Type B pancreatic cell (in vitro differentiated cells): ENCODE data around the gene MYL9. TPM values are rescaled to one million over a fixed set of nuclear protein-coding genes. Genes with fewer than 3 reads are reported as not detected.
A peak's percentile ranks its signal among the peaks of the same experiment; 100 is the strongest.

Source experiments
- DNase-seq: peaks from one replicate; pipeline ENCODE4 v3.0.0; 2021; ENCODE audit warnings: mixed read lengths; ENCODE audit not compliant: unreplicated experiment; ENCODE audit errors: extremely low spot score
- H3K27ac Mint-ChIP-seq: 2 replicates; pipeline ENCODE4 v1.8.0; 2021; ENCODE audit warnings: mild to moderate bottlenecking, mixed read lengths
- H3K27me3 Mint-ChIP-seq: 2 replicates; pipeline ENCODE4 v1.8.0; 2021; ENCODE audit warnings: mixed read lengths
- H3K36me3 Mint-ChIP-seq: 2 replicates; pipeline ENCODE4 v1.8.0; 2021; ENCODE audit warnings: mixed read lengths
- H3K4me1 Mint-ChIP-seq: one replicate; pipeline ENCODE4 v1.8.0; 2021; ENCODE audit warnings: mixed read lengths; ENCODE audit not compliant: unreplicated experiment
- H3K4me3 Mint-ChIP-seq: 2 replicates; pipeline ENCODE4 v1.8.0; 2021; ENCODE audit warnings: mild to moderate bottlenecking, mixed read lengths
- H3K9me3 Mint-ChIP-seq: 2 replicates; pipeline ENCODE4 v1.8.0; 2021; ENCODE audit warnings: mixed read lengths
- total RNA-seq: library from RNA; stranded (reverse); gene quantifications from 2 replicates; pipeline ENCODE4 v1.2.1, GENCODE V29; 2021; ENCODE audit warnings: low replicate concordance
- TF ChIP-seq, protein P1 (sequence below): fragments of 200-600 bp; sonication (generic); conservative IDR thresholded peaks from 2 replicates; pipeline ENCODE4 v1.5.0; 2021; ENCODE audit warnings: antibody characterized with exemption, mild to moderate bottlenecking

The MYL9 gene
- total RNA-seq, 1 donor from 2014 or later, result 59.0 TPM

DNA sequence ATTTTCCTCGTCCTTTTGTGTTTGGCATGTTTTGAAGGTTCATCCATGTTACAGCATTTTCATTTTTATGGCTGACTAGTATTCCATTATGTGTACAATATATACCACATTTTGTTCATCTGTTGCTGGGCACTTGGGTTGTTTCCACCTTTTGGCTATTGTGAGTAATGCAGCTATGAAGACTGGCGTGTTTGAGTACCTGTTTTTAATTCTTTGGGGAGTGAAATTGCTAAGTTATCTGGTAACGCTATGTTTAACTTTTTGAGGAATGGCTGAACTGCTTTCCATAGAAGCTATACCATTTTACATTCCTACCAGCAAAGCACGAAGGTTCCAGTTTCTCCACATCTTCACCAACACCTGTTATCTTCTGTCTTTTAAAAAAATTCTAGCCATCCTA is 37.0 kb upstream of the MYL9 start:
- Mint-ChIP-seq H3K27me3 (no peaks in the 10 kb centered on the region), H3K4me1 (no peaks in the 10 kb centered on the region), H3K27ac (no peak overlapping the region), H3K9me3 (no peaks in the 10 kb centered on the region), H3K36me3 (peaks cover 33% of the 10 kb centered on the region), H3K4me3 (no peak overlapping the region)
- DNase-seq, result no peak
- TF ChIP-seq, protein P1, sequence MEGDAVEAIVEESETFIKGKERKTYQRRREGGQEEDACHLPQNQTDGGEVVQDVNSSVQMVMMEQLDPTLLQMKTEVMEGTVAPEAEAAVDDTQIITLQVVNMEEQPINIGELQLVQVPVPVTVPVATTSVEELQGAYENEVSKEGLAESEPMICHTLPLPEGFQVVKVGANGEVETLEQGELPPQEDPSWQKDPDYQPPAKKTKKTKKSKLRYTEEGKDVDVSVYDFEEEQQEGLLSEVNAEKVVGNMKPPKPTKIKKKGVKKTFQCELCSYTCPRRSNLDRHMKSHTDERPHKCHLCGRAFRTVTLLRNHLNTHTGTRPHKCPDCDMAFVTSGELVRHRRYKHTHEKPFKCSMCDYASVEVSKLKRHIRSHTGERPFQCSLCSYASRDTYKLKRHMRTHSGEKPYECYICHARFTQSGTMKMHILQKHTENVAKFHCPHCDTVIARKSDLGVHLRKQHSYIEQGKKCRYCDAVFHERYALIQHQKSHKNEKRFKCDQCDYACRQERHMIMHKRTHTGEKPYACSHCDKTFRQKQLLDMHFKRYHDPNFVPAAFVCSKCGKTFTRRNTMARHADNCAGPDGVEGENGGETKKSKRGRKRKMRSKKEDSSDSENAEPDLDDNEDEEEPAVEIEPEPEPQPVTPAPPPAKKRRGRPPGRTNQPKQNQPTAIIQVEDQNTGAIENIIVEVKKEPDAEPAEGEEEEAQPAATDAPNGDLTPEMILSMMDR, result peak; percentile 33

DNA sequence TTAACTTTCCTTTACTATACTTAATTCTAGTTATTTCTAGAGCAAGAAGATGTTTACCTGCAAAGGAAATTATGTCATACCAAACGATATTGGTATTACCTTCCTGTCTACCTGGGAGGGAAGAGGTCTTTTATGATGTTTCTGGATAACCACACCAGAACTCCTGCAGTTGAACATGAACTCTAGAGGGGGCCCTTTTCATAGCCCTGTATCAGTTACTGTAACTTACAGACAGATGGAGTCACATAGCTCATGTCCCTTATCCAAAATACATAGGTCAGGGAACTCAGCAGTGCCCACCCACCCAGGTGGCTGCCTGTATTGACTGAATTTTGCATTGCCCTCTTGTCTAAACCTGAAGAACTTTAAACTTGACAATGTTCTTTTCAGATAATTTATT is 35.1 kb upstream of the MYL9 start:
- Mint-ChIP-seq H3K27ac (no peak overlapping the region), H3K36me3 (peaks cover 29% of the 10 kb centered on the region), H3K4me3 (no peak overlapping the region), H3K9me3 (no peaks in the 10 kb centered on the region), H3K4me1 (no peaks in the 10 kb centered on the region), H3K27me3 (no peaks in the 10 kb centered on the region)
- TF ChIP-seq, protein P1, result no peak
- no peak for DNase-seq

DNA sequence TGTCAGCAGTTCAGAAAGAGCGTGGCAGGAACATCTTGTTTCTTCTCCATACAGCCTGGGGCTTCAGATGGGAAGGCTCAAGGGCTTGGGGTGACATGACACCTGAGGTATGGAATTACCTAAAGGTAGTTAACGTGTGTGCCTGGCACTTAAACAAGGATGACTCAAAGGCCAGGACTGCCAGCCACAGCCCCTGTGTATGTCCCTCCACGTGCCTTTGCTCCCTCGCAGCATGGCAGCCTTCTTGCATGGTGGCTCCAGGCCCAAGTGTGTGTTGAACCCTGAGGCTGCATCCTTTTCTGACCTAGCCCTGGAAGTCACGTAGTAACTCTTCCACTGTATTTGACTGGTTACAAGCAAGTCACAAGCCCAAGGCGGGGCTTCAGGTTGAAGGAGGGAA is 33.6 kb upstream of the MYL9 start:
- H3K4me3 Mint-ChIP-seq, result no peak overlapping the region

DNA sequence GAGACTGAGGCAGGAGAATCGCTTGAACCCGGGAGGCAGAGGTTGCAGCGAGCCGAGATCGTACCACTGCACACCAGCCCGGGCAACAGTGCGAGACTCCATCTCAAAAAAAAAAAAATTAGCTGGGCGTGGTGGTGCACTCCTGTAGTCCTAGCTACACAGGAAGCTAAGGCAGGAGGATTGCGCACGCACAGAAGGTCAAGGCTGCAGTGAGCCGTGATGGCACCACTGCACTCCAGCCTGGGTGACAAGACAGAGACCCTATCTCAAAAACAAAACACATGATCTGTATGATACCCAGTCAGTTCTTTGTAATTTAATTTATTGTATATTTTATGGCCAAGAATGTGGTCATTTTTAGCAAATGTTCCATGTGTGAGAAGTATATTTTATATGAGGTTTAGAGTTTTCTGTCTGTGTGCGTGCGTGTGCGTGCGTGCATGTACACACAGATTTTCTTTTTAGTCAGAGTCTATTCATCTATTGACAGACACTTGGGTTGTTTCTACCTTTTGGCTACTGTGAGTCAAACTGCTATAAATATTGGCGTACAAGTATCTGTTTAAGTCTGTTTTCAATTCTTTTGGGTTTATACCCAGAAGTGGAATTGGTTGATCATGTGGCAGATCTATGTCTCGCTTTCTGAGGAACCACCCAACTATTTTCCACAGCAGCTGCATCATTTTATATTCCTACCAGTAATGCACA is 22.2 kb upstream of the MYL9 start:
- peaks cover 20% of the 10 kb centered on the region for H3K36me3 Mint-ChIP-seq
- no peak for DNase-seq
- H3K9me3 Mint-ChIP-seq, result no peaks in the 10 kb centered on the region
- no peak overlapping the region for H3K27ac Mint-ChIP-seq
- no peaks in the 10 kb centered on the region for H3K27me3 Mint-ChIP-seq
- TF ChIP-seq, protein P1, result no peak
- H3K4me1 Mint-ChIP-seq, result no peaks in the 10 kb centered on the region
- no peak overlapping the region for H3K4me3 Mint-ChIP-seq

More for the DNA sequence above, 33.6 kb upstream of the MYL9 start:
- peaks cover 5% of the 10 kb centered on the region for H3K4me1 Mint-ChIP-seq
- TF ChIP-seq, protein P1, result no peak
- H3K27me3 Mint-ChIP-seq, result no peaks in the 10 kb centered on the region
- H3K27ac Mint-ChIP-seq, result no peak overlapping the region
- H3K36me3 Mint-ChIP-seq, result peaks cover 35% of the 10 kb centered on the region
- no peak for DNase-seq
- no peaks in the 10 kb centered on the region for H3K9me3 Mint-ChIP-seq

DNA sequence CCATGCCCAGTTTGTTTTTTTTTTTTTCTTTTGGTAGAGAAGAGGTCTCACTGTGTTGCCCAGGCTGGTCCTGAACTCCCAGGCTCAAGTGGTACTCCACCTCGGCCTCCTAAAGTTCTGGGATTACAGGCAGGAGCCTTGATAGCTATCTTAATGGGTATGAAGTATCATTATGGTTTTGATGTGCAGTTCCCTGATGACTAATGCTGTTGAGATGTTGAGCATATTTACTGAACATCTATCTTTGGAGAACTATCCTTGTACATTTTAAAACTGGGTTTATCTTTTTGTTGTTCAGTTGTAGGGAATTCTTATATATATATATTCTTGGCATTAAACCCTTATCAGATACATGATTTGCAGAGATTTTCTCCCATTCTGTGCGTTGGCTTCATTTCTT is 21.4 kb upstream of the MYL9 start:
- H3K9me3 Mint-ChIP-seq, result no peaks in the 10 kb centered on the region
- no peak overlapping the region for H3K4me3 Mint-ChIP-seq
- no peaks in the 10 kb centered on the region for H3K4me1 Mint-ChIP-seq
- no peak for DNase-seq
- no peak overlapping the region for H3K27ac Mint-ChIP-seq
- H3K27me3 Mint-ChIP-seq, result no peaks in the 10 kb centered on the region
- H3K36me3 Mint-ChIP-seq, result peaks cover 20% of the 10 kb centered on the region
- TF ChIP-seq, protein P1, result no peak
